Thyroid gland (tissue), 4 donors: ENCODE results near the gene RNF144A.

Experiments used
- CTCF ChIP-seq, 6 experiments: fragments of 200-600 bp in 3 of 6; fragments of 450-650 bp in 3 of 6; sonication (generic) in 3 of 6; IDR thresholded peaks; one replicate each; pipeline ENCODE4 v1.5.1; 2016 to 2019; ENCODE audit warnings: antibody characterized with exemption in 6 of 6, mild to moderate bottlenecking in 2 of 6, inconsistent platforms in 1 of 6, moderate library complexity in 1 of 6
- POLR2A ChIP-seq, 2 donors: fragments of 450-650 bp; IDR thresholded peaks; one replicate each; pipeline ENCODE4 v1.6.1; 2017; ENCODE audit warnings: antibody characterized with exemption in 2 of 2, mild to moderate bottlenecking in 2 of 2, moderate library complexity in 1 of 2

DNA sequence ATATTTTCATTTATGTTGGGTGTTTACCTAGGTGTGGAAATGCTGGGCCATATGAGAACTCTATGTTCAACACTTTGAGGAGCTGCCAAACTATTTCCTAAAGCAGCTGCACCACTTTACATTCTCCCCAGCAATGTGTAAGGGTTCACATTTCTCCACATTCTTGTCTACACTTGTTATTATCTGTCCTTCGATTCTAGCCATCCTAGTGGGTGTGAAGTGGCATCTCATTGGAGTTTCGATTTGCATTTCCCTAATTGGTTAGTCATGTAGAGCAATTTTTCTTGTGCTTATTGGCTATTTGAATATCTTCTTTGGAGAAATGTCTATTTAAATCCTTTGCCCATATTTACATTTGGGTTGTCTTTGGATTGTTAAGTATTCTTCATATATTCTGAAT is 21.9 kb downstream of the RNF144A start:
- TF ChIP-seq CTCF (IDR thresholded peaks at IDR 0.05) (no peak), POLR2A (IDR thresholded peaks at IDR 0.05) (no peak)
